Fibroblast of skin of abdomen (primary cell): Measurements from ENCODE around the gene TMED8. TPM values are rescaled to one million over a fixed set of nuclear protein-coding genes. Genes with fewer than 3 reads are reported as not detected.
A peak's percentile ranks its signal among the peaks of the same experiment; 100 is the strongest.
"Not testable (repeated sequence)": the region's sequence is repeated elsewhere in the genome, so short reads cannot be mapped to it uniquely, and the experiment has no call there.

ENCODE experiments used
- DNase-seq: peaks from one replicate; pipeline ENCODE4 v3.0.0-alpha.2; 2013
- polyA plus RNA-seq, 2 experiments: library from polyadenylated mRNA; unstranded; fragments of 120-200 nt; gene quantifications; one replicate each; pipeline ENCODE4 v1.2.1, GENCODE V29; 2013; ENCODE audit not compliant: insufficient read length in 2 of 2

Gene TMED8, protein sequence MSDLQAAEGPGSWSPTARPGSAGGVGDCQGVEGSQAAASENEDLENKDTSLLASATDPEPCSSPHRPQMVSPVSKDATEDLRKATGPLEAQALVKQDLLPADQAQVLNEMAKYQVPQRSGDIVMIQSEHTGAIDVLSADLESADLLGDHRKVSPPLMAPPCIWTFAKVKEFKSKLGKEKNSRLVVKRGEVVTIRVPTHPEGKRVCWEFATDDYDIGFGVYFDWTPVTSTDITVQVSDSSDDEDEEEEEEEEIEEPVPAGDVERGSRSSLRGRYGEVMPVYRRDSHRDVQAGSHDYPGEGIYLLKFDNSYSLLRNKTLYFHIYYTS
- 7.0 TPM for polyA plus RNA-seq (2013, experiment 1 of 2; ENCODE audit: insufficient read length)
- polyA plus RNA-seq (2013, experiment 2 of 2; ENCODE audit: insufficient read length), result 7.1 TPM

DNA sequence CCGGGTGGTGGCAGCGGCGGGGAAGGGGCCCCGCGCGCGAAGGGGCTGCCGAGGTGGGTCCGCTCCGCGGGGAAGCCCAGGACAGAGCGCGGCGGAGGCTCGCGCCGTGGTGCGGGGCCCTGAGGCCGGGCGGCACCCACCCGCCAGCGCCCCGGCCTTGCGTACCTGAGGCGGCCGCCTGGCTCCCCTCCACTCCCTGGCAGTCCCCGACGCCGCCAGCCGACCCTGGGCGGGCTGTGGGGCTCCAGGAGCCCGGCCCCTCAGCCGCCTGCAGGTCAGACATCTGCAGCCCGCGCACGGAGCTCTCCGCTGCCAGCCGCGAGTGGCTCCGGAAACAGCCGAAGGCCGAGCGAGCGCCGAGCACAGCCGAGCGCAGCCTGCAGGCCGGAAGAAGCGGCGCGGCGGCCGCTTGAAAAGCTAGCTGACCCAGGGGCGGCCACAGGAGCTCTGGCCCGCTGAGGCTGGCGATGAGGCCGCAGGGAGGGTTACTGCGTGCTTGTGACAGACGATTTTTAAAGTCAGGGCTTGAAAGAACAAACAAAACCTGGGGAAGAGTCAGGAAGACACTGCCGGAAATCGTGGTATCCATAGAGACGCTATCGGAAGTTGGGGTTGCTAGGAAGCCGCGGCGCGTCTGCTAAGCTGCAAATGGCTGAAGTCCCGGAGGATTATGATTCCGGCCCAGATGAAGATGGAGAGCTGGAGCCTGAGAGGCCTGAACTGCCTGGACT, at the start of gene TMED8, which contains the start of gene SAMD15:
Gene TMED8, minus strand, starts transcription at position 324 of the 731 bp plus-strand sequence. Its CDS starts 41 bp downstream, at position 283.
Gene SAMD15, plus strand, starts transcription at position 609 of the 731 bp plus-strand sequence. Its CDS starts 40 bp downstream, at position 649.
- peak; percentile 78 for DNase-seq

DNA sequence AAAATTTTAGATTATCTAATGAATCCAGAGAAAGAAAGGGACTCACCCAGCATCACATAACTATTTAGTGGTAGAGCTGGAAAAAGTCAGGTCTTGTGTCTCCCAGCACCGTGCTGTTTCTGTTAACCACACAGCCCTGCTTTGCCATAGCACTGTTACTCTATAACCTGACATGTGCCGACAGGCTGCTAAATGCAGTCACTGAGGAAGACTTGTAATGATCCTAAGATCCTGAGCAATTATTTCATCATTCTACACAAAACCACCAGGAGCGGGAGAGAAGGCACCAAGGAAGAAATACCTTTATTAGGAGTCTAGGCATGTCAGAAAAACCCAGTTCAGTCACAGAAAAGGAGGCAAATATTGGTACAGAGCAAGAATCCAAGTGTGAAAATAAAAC, 49.5 kb upstream of the TMED8 start:
- no peak for DNase-seq

DNA sequence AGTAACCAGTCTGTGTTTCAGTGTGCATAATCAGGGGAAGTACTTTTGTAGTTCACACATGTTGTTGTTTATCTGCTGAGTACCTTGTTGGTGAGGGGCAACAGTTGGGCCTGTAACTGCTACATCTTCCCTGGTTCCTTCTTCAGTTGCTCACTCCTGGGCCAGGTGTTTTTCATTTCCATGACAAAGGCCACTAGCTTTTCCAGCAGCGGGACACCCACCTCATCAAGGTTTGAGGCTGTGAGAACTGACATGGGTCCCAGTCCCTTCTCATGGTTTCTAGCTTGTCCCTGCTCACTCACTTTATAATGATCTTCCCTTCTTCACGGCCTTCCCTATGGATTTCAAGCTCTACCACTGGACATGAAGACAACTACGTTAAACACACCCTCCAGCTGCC, 48.0 kb upstream of the TMED8 start:
- DNase-seq, result no peak

DNA sequence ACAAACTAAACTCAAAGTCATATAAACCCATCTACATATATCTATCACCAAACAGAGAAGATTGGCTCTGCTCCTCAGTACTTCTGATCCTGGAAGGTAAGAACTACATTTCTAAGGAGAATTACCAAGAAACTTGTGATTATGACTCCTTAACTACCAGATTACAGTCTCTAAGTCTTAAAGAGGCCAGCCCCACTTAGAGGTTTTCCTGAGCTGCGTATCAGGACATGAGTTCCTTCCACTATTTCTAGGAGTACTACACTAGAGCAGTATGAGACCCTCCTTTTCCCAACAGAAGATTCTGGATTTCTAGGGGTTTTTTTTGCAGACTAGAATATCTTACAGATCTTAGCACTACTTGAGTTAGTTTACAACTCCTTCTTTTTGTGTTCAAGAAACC, 46.5 kb upstream of the TMED8 start, which contains the start of gene NOXRED1:
Gene NOXRED1, minus strand, starts transcription at position 101 of the 400 bp plus-strand sequence. CDS start 634 bp downstream, outside the sequence.
- DNase-seq, result no peak

DNA sequence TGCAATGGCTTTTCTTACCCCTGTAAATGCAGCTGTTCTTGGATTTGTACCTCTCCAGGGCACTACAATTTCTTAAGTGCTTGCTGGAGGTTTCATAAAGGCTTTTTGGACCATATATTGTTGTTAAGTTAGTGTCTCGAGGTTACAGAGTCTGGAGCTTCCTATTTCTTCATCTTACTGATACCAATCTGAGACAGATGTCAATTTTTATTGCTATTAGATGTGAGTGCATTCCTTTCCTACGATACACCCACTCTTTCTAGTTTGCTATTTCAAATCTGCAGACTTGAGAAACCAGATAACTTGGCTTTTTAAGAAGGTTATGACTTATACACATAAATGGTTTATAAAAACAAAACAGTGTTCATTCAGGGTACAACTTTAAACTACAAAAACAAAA, 44.3 kb upstream of the TMED8 start:
- peak; percentile 30 for DNase-seq

DNA sequence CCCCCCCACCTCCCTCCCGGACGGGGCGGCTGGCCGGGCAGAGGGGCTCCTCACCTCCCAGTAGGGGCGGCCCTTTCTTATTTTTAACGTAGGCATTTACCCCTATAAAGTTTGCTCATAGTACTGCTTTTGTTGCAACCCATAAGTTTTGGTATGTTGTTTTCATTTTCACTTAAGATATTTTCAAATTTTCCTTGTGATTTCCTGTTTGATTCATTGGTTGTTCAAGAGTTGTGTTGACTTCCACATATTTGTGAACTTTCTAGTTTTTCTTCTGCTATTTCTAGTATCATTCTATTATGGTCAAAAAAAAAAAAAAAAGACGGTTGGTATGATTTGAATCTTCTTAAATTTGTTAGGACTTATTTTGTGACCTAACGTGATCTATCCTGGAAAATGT, 39.9 kb upstream of the TMED8 start:
- DNase-seq, result no peak

DNA sequence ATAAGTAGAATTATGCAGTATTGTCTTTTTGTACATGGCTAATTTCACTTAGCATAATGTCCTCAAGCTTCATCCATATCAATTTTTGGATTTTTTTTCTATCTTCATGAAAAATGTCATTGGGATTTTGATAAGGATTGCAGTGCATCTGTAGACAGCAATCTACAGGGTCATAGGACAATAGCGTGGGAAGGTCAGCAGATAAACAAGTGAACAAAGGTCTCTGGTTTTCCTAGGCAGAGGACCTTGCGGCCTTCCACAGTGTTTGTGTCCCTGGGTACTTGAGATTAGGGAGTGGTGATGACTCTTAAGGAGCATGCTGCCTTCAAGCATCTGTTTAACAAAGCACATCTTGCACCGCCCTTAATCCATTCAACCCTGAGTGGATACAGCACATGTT, 39.2 kb upstream of the TMED8 start:
- DNase-seq, result not testable (repeated sequence)

DNA sequence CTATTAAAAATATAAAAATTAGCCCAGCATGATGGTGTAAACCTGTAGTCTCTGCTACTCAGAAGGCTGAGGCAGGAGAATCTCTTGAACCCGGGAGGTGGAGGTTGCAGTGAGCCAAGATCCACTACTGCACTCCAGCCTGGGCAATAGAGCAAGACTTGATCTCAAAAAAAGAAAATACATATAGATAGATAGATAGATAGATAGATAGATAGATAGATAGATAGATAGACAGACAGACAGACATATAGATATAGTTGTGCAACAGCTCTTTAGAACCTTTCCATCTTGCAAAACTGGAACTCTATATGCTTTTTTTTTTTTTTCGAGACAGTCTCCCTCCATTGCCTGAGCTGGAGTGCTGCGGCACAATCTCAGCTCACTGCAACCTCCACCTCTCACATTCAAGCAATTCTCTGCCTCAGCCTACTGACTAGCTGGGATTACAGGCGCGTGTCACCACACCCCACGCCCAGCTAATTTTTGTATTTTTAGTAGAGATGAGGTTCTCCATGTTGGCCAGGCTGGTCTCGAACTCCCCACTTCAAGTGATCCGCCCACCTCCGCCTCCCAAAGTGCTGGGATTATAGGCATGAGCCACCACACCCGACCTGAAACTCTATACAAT, 38.6 kb upstream of the TMED8 start:
- DNase-seq, result not testable (repeated sequence)

DNA sequence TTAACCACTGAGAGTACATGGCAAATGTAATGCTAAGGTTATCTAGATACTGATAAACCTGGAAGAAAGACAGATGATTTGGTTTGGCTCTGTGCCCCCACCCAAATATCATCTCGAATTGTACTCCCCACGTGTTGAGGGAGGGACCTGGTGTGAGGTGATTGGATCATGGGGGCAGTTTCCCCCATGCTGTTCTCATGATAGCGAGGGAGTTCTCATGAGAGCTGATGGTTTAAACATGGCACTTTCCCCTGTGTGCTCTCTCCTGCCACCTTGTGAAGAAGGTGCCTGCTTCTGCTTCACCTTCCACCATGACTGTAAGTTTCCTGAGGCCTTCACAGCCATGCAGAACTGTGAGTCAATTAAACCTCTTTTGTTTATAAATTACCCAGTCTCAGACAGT, 32.2 kb upstream of the TMED8 start:
- no peak for DNase-seq

DNA sequence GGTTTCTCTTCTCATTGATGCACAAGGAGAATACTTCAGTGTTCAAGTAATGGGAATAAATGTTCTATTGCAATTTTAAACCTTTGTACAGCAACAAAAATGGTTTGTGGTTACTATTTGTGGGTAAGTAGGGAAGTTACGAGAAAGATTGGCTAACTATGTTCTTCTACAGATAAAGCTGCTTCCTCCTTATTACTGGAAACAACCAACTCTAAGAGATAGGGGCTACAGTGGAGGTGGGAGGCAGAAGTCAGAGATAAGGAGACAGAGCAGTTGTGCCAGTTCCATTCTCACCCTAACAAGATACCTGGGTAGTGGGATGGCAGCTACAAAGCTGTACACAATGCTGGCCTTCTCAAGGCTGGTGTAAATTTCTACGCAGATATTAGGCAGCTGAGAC, 30.3 kb upstream of the TMED8 start:
- DNase-seq, result no peak

DNA sequence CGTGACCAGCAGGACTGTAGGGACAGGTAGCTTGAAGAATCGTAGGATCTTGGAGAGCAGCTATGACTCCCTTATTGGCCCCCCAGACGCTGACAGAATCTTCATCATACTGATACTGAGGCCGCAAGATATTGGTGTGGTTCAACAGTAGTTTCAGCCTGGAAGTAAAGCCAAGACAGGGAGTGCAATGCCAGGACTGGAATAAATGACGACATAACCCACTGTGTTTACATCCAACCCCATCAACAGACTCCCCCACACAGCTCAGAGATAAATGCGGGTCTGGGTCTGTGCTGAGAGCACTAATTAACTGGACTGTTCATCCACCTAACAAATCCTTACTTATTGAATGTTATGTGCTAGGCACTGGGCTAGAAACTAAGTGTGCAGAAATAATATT, 29.8 kb upstream of the TMED8 start:
- DNase-seq, result no peak

DNA sequence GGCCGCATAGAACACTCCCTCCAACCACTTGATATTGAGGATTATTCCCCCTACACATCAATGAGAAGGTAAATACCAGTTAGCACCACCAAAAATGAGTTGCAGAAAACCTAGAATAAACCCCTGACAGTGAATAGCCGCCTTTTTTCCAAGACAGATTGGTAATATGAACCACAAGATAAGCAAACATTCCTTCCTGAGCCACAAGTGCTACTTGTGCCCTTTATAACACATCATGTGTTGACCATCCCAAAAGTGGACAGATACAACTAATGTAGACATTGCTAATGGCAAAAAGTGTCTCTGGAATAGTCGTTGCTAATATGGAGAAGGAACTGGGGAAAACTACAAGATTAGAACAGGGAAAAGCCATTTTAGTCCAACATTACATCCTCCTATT, 29.2 kb upstream of the TMED8 start:
- DNase-seq, result no peak

DNA sequence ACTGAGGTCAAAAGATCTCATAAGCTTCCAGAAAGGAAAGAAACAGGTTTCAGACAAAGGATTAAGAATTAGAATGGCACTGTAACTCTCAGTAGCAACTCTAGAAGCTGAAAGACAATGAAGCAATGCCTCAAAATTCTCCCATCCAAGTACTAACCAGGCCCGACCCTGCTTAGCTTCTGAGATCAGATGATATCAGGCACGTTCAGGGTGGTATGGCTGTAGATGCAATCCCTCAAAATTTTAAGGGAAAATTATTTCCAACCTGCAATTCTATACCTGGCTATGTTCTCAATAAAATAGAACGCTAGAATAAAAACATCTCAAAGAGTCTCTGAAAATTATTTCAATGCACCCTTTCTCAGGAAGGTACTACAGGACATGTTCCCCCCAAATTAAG, 26.9 kb upstream of the TMED8 start:
- no peak for DNase-seq

DNA sequence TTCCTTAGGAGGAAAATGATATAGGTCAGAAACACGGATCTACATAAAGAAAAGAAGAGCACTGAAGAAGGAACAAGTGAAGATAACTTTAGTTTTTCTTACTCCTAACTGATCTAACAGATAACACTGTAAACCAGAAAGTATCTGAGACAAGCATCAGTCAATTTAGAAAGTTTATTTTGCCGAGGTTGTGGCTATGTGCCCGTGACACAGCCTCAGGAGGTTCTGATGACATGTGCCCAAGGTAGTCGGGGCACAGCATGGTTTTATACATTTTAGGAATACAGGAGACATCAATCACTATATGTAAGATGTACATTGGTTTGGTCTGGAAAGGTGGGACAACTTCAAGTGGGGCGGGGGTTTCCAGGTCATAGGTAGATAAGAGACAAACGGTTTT, 23.3 kb upstream of the TMED8 start:
- no peak for DNase-seq

DNA sequence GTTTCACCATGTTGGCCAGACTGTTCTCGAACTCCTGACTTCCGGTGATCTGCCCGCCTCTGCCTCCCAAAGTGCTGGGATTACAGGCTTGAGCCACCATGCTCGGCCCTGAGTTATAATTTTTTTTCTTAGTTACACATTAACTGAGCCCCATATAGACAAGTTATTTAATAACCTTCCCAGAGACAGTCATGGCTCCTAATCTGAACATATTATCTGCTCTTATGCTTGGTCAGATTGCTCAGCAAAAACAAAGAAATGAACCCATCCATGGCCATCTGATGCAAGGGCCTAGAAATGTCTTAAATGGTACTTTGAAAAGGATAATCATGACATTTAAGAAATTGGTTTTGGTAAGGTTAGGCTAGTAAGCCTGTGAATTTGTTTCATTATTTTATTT, 13.3 kb upstream of the TMED8 start:
- no peak for DNase-seq

DNA sequence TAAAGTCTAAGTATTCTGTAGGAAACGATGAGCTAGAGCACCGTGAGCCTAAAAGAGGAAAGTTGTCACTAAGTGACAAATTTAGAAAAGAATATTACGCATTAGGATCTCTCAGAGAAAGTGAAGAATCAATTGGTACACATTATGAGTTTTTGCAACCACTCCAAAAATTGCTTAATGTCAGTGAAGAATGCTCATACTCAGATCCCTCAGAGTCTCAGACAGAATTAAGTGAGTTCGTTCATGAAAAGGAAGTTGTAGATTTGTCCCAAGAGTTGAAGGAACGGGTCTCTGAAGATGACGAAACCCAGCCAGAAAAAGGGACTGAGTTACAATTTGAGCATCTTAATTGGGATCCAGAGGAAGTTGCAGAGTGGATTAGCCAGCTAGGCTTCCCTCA, 1.8 kb upstream of the TMED8 start:
- DNase-seq, result no peak

DNA sequence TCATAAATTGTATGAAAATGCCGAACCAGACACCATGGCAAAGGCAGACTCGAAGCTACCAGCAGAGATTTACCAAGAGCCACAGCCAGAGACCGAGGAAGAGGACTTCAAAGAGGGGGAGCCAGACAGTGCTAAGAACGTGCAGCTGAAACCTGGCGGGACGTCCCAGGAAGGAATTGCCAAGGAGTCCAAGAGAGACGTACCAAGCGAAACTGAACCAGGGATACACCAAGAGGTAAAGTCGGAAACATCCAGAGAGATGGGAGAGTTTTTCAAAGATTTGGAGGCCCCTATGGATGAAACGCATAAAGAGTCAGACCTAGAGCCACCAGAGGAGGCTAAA, 579 bp upstream of the TMED8 start:
- DNase-seq, result no peak

DNA sequence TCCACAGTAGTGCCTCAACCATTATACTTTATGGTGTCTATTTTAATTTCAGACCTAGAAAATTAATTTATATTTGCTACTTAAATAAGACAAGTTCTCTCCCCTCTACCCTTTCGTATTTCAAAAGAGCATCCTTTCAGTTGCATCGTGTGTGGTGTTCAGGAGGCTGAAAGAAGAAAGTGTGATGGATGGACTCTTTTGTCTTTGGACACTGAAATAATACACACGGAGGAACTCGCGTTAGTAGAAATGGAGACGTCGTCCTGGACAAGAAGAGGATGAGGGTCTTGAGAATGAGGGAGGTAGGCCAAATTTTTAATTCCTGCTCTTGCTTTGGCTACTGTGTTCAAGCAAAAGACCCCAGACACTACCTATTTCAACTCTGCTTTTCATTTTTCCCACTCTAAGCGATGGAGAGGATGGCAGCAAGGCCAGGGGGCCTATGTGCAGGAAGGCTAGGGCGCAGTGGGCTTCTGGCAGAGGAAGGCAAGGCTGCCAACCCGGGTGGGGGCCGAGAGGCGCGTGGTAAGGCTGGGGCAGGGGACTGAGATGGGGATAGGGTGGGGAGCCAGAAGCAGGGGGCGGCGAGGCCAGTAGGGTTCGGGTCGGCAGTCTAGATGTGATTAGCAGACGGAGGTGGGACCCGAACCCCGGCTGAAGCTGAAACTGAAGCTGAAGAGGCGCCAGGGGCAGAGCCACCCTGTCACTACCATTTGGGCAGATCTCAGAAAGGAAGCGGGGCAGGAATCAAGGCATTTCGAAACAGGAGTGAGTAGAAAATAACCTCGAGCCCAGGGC, 722 bp downstream of the TMED8 start:
- peak; percentile 8 for DNase-seq

DNA sequence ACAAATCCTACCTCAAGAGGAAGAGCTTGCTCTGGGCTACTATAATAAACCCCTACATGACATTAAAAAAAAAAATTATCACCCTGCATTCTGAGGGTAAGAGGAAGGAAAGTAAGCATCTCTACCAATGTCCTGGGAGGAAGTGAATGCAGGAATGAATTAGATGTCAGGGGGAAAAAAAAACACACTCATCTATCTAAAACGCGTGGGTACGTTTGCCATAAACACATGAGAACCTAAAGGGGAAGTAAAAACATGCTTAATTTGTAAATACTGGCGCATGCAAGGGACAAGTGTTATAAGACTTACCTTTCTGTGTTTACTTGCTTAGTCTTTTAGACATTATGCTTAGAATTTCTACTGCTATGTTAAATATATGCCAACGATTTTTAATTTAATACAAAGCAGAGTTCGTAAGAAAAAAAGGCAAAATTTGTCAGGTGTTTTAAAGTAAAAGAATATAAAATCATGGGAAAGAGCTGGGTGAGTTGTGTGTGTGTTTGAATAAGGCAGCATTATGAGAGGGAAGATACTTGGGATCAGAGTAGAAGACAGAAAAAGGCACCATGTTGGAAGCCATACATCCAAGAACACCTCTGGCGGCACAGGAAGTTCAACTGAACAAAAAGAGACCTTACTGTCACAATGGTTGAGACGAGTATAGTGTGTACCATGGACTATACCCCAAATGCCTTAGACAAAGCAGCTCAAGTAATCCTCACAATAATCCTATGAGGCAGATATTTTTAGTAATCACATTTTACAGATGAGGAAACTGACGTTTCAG, 1.5 kb downstream of the TMED8 start:
- DNase-seq, result no peak

DNA sequence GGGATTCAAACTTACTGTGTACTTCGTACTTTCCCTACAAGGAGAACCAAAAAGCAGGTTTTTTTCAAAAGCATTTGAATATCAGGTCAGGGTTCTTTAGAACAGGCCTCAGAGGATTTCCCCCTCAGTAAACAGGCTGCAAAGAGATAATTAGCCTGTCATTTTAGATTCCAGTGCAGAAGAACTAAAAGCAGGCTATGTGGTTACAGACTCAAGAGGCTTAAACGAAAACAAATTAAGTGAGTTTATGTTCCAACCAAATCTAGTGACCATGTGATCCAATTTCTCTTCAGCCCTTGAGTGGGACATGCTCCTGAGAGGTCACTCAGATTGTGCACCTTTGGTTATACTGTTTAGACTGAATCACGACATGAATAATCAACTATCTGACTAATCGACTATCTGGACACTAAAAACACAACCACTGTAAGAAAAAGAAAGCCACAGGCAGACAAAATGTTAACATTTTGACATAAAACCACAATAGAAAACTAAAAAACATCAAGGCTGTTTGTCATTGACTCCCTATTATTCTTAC, 4.5 kb downstream of the TMED8 start:
- peak; percentile 1 for DNase-seq

DNA sequence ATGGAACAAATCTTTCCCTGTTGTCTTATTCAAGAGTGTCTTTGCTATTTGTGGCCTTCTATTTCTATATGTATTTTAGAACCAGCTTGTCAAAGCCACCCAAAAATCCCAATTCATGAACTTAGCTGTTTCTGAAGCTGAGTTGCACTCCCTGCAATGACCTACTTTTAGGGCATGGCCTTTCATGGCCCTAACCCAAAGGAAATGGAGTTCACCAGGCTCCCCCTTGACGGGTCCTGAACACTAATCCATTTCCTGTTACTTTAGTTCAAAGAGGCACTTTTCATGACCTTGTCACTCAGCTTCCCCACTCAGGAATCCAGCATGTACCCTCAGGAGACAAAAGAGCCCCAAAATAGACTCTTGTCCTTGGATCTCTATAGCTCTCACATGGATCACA, 7.6 kb downstream of the TMED8 start:
- no peak for DNase-seq
